SJCRH30 (cell line): ENCODE results near the gene PCBP3. TPM values are rescaled to one million over a fixed set of nuclear protein-coding genes. Genes with fewer than 3 reads are reported as not detected.
A peak's percentile ranks its signal among the peaks of the same experiment; 100 is the strongest.

ENCODE experiments used
- DNase-seq, 2 experiments: peaks; one replicate each; pipeline ENCODE4 v3.0.0-alpha.2; 2015 to 2020
- H3K27ac ChIP-seq: fragments of 250-450 bp; sonication (Bioruptor Pico); 2 replicates; pipeline ENCODE4 v1.5.1; 2020; ENCODE audit warnings: mild to moderate bottlenecking, moderate library complexity
- H3K27me3 ChIP-seq: fragments of 250-450 bp; sonication (Bioruptor Pico); 2 replicates; pipeline ENCODE4 v1.5.1; 2020; ENCODE audit warnings: mild to moderate bottlenecking, moderate library complexity
- H3K36me3 ChIP-seq: fragments of 250-450 bp; sonication (Bioruptor Pico); 2 replicates; pipeline ENCODE4 v1.5.1; 2020; ENCODE audit warnings: mild to moderate bottlenecking, moderate library complexity
- H3K4me1 ChIP-seq: fragments of 250-450 bp; sonication (Bioruptor Pico); 2 replicates; pipeline ENCODE4 v1.5.1; 2020; ENCODE audit warnings: mild to moderate bottlenecking, moderate library complexity
- H3K4me3 ChIP-seq: fragments of 250-450 bp; sonication (Bioruptor Pico); 2 replicates; pipeline ENCODE4 v1.5.1; 2020; ENCODE audit warnings: mild to moderate bottlenecking, moderate library complexity
- H3K9me3 ChIP-seq: fragments of 250-450 bp; sonication (Bioruptor Pico); replicated peaks from 2 replicates; pipeline ENCODE4 v1.5.1; 2020; ENCODE audit warnings: mild to moderate bottlenecking, moderate library complexity
- total RNA-seq: library from RNA; depleted of rRNA; stranded (reverse); fragments of >200 nt; shearing (Covaris generic); gene quantifications from 2 replicates; pipeline ENCODE4 v1.2.3, GENCODE V29; 2014

Gene PCBP3
- total RNA-seq, 1 experiment from 2014 or later, result not detected

- Histone ChIP-seq H3K27ac (no peak overlapping the region), H3K27me3 (no peaks in the 10 kb centered on the region), H3K4me1 (peaks cover 22% of the 10 kb centered on the region), H3K36me3 (no peaks in the 10 kb centered on the region), H3K4me3 (no peak overlapping the region), H3K9me3 (no peaks in the 10 kb centered on the region)
- DNase-seq, result peak in 1 of 2 experiments; percentile 38
These were observed 333.3 kb downstream of the PCBP3 start for GRCh38 chr21:45976701-45977311.

- Histone ChIP-seq H3K27ac (no peak overlapping the region), H3K4me3 (no peak overlapping the region), H3K4me1 (peaks cover 16% of the 10 kb centered on the region), H3K27me3 (no peaks in the 10 kb centered on the region), H3K9me3 (no peaks in the 10 kb centered on the region), H3K36me3 (no peaks in the 10 kb centered on the region)
- peak in 1 of 2 experiments; percentile 32 for DNase-seq
These were observed 333.9 kb downstream of the PCBP3 start for GRCh38 chr21:45977396-45977795.

- H3K9me3 ChIP-seq, result no peaks in the 10 kb centered on the region
- H3K27me3 ChIP-seq, result no peaks in the 10 kb centered on the region
- peaks cover 13% of the 10 kb centered on the region for H3K4me1 ChIP-seq
- H3K27ac ChIP-seq, result no peak overlapping the region
- no peak overlapping the region for H3K4me3 ChIP-seq
- no peaks in the 10 kb centered on the region for H3K36me3 ChIP-seq
- DNase-seq, result peak in 1 of 2 experiments; percentile 36
These were observed 335.7 kb downstream of the PCBP3 start for GRCh38 chr21:45979141-45979631.

- no peak for DNase-seq
- Histone ChIP-seq H3K27me3 (no peaks in the 10 kb centered on the region), H3K9me3 (no peaks in the 10 kb centered on the region), H3K36me3 (no peaks in the 10 kb centered on the region), H3K4me3 (no peak overlapping the region), H3K27ac (no peak overlapping the region), H3K4me1 (peaks cover 13% of the 10 kb centered on the region)
These were observed 336.1 kb downstream of the PCBP3 start for GRCh38 chr21:45979651-45980050.

- no peak overlapping the region for H3K4me3 ChIP-seq
- DNase-seq, result no peak
- H3K36me3 ChIP-seq, result no peaks in the 10 kb centered on the region
- no peaks in the 10 kb centered on the region for H3K9me3 ChIP-seq
- H3K4me1 ChIP-seq, result peaks cover 12% of the 10 kb centered on the region
- H3K27me3 ChIP-seq, result no peaks in the 10 kb centered on the region
- H3K27ac ChIP-seq, result no peak overlapping the region
These were observed 336.7 kb downstream of the PCBP3 start for GRCh38 chr21:45980271-45980670.

GRCh38 chr21:45980697-45981096 is 337.2 kb downstream of the PCBP3 start:
- no peaks in the 10 kb centered on the region for H3K27me3 ChIP-seq
- H3K36me3 ChIP-seq, result no peaks in the 10 kb centered on the region
- H3K4me1 ChIP-seq, result peaks cover 10% of the 10 kb centered on the region
- peak overlapping the region; percentile 38; the same call in 1 of the 2 replicates for H3K4me3 ChIP-seq
- H3K9me3 ChIP-seq, result no peaks in the 10 kb centered on the region
- no peak for DNase-seq
- H3K27ac ChIP-seq, result no peak overlapping the region

- Histone ChIP-seq H3K27ac (no peak within 1 kb of the TSS), H3K27me3 (no peaks in the 10 kb centered on the region), H3K4me3 (peak within 1 kb of the TSS; percentile 64), H3K9me3 (no peaks in the 10 kb centered on the region), H3K36me3 (no peaks in the 10 kb centered on the region), H3K4me1 (peaks cover 7% of the 10 kb centered on the region)
- peak; percentile 75 for DNase-seq
These were observed 337.9 kb downstream of the PCBP3 start, which contains the start of gene COL6A1 for GRCh38 chr21:45981151-45982091. Gene COL6A1 (plus strand): TSS chr21:45981770. CDS start chr21:45981851, 81 bp downstream.

- peak overlapping the region; percentile 64 for H3K4me3 ChIP-seq
- no peaks in the 10 kb centered on the region for H3K9me3 ChIP-seq
- no peaks in the 10 kb centered on the region for H3K36me3 ChIP-seq
- DNase-seq, result peak in 1 of 2 experiments; percentile 15
- H3K27ac ChIP-seq, result no peak overlapping the region
- H3K27me3 ChIP-seq, result no peaks in the 10 kb centered on the region
- H3K4me1 ChIP-seq, result peaks cover 4% of the 10 kb centered on the region
These were observed 338.7 kb downstream of the PCBP3 start for GRCh38 chr21:45982092-45982757.

- DNase-seq, result no peak
- no peaks in the 10 kb centered on the region for H3K27me3 ChIP-seq
- peaks cover 4% of the 10 kb centered on the region for H3K4me1 ChIP-seq
- peak overlapping the region; percentile 64 for H3K4me3 ChIP-seq
- no peaks in the 10 kb centered on the region for H3K9me3 ChIP-seq
- no peak overlapping the region for H3K27ac ChIP-seq
- no peaks in the 10 kb centered on the region for H3K36me3 ChIP-seq
These were observed 339.5 kb downstream of the PCBP3 start for GRCh38 chr21:45982758-45983648.

GRCh38 chr21:45983649-45983965 is 340.1 kb downstream of the PCBP3 start:
- Histone ChIP-seq H3K36me3 (no peaks in the 10 kb centered on the region), H3K4me3 (no peak overlapping the region), H3K4me1 (peaks cover 4% of the 10 kb centered on the region), H3K27ac (no peak overlapping the region), H3K9me3 (no peaks in the 10 kb centered on the region), H3K27me3 (no peaks in the 10 kb centered on the region)
- DNase-seq, result no peak

GRCh38 chr21:45983981-45984551 is 340.5 kb downstream of the PCBP3 start:
- Histone ChIP-seq H3K4me3 (no peak overlapping the region), H3K9me3 (no peaks in the 10 kb centered on the region), H3K27me3 (no peaks in the 10 kb centered on the region), H3K36me3 (no peaks in the 10 kb centered on the region), H3K27ac (no peak overlapping the region), H3K4me1 (peaks cover 1% of the 10 kb centered on the region)
- no peak for DNase-seq

GRCh38 chr21:45984584-45985095 is 341.1 kb downstream of the PCBP3 start:
- no peaks in the 10 kb centered on the region for H3K27me3 ChIP-seq
- no peaks in the 10 kb centered on the region; the same call in 1 of the 2 replicates for H3K4me1 ChIP-seq
- no peak overlapping the region for H3K4me3 ChIP-seq
- no peaks in the 10 kb centered on the region for H3K9me3 ChIP-seq
- H3K27ac ChIP-seq, result no peak overlapping the region
- no peaks in the 10 kb centered on the region for H3K36me3 ChIP-seq
- DNase-seq, result no peak

GRCh38 chr21:45985471-45986315 is 342.2 kb downstream of the PCBP3 start:
- H3K27ac ChIP-seq, result no peak overlapping the region
- H3K4me3 ChIP-seq, result no peak overlapping the region
- H3K36me3 ChIP-seq, result no peaks in the 10 kb centered on the region
- H3K4me1 ChIP-seq, result no peaks in the 10 kb centered on the region; the same call in 1 of the 2 replicates
- H3K27me3 ChIP-seq, result no peaks in the 10 kb centered on the region
- no peak for DNase-seq
- H3K9me3 ChIP-seq, result no peaks in the 10 kb centered on the region
